ENCODE results near the gene CEP104.

- TF ChIP-seq POLR2A (IDR thresholded peaks at IDR 0.05) (no peak), CTCF (IDR thresholded peaks at IDR 0.05) (no peak)
These were observed 31.7 kb downstream of the CEP104 start for GRCh38 chr1:3825356-3825755.

All from heart left ventricle (tissue), 13 donors.